HG02623 (cell line): ENCODE data around the gene MBTPS1.

Source experiments
- ATAC-seq: cut with Tn5 transposase; IDR thresholded peaks from one replicate; pipeline ENCODE4 v1.9.1; 2021; ENCODE audit warnings: moderate library complexity; ENCODE audit not compliant: unreplicated experiment

MBTPS1 gene

GRCh38 chr16:84040823-84041820 is 75.6 kb downstream of the MBTPS1 start:
- ATAC-seq, result no peak

DNA sequence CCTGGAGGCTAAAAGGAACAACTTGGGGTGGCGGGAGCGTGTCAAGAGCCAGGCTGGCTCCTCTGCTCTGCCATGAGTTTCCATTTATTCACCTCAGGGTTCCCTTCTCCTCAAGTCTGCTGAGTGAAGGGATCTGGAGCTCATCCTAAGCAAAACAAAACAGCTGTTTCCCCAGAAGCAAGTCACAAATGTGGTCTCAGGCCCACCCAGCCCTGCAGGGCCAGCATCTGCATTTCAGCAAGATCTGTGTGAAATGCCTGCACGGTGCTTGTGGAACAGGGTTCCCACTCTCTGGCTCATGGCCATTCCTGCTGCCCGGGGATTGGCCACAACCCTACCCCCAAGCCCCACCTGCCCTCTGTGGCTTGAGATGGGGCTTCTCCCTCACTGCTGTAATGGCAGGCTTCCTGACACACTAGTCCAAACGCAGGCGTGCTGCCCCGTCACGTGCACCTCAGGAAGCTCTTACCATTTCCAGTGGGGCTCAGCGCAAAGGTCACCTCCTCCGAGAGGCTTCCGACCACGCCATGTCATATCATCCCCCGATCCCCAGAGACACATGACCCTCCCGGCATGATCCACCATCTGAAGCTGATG is 76.4 kb downstream of the MBTPS1 start:
- no peak for ATAC-seq

- no peak for ATAC-seq
These were observed 77.0 kb downstream of the MBTPS1 start for GRCh38 chr16:84039696-84040095.

GRCh38 chr16:84038469-84038868 is 78.3 kb downstream of the MBTPS1 start:
- ATAC-seq, result no peak

DNA sequence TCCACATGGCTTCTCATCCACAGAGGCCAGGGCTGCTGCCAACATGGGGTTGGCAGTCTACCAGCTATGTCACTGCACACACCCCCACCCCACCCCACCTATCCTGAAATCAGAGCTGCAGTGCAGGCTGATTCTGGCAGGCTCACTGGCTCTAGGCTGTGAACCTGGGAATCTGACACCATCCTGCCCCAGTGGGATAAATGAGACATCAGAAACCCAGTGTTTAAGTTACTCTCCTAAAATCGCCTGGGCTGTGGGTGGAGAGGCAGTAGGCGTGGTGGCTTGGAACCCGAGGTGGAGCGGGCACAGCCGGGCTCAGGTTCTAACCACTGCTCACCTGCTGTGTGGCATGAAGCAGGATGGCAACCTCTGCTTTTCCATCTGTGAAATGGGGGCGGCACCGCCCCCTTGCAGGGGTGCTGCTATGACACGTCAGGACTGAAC is 79.7 kb downstream of the MBTPS1 start:
- no peak for ATAC-seq

- no peak for ATAC-seq
These were observed 80.6 kb downstream of the MBTPS1 start for GRCh38 chr16:84036131-84036530.

- no peak for ATAC-seq
These were observed 82.2 kb downstream of the MBTPS1 start for GRCh38 chr16:84034516-84034915.

- ATAC-seq, result no peak
These were observed 83.2 kb downstream of the MBTPS1 start for GRCh38 chr16:84033251-84034195.

- no peak for ATAC-seq
These were observed 84.1 kb downstream of the MBTPS1 start for GRCh38 chr16:84032458-84033178.

- no peak for ATAC-seq
These were observed 85.2 kb downstream of the MBTPS1 start for GRCh38 chr16:84031556-84031955.

- no peak for ATAC-seq
These were observed 87.3 kb downstream of the MBTPS1 start for GRCh38 chr16:84029297-84030047.

GRCh38 chr16:84027625-84028024 is 89.1 kb downstream of the MBTPS1 start:
- ATAC-seq, result no peak

- ATAC-seq, result no peak
These were observed 90.1 kb downstream of the MBTPS1 start for GRCh38 chr16:84026606-84027005.

GRCh38 chr16:84024854-84025253 is 91.9 kb downstream of the MBTPS1 start:
- no peak for ATAC-seq

- ATAC-seq, result no peak
These were observed 94.1 kb downstream of the MBTPS1 start for GRCh38 chr16:84022644-84023043.

GRCh38 chr16:84021488-84021887 is 95.3 kb downstream of the MBTPS1 start:
- no peak for ATAC-seq

DNA sequence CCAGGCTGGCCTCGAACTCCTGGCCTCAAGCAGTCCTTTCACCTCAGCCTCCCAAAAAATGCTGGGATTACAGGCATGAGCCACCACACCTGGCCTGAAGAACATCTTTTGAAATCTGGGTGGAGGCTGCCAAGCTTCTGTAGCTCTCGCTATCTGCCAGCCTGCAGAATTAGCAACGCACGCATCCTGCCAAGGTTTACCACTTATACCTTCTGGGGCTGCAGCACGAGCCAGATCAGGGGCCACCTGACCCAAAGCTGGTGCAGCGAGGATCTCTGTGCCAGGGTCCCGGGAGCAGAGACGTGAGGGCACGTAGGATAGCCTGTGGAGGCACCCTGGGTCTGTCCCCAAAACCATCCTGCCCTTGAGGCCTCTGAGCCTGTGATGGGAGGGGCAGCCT is 96.4 kb downstream of the MBTPS1 start:
- ATAC-seq, result no peak

DNA sequence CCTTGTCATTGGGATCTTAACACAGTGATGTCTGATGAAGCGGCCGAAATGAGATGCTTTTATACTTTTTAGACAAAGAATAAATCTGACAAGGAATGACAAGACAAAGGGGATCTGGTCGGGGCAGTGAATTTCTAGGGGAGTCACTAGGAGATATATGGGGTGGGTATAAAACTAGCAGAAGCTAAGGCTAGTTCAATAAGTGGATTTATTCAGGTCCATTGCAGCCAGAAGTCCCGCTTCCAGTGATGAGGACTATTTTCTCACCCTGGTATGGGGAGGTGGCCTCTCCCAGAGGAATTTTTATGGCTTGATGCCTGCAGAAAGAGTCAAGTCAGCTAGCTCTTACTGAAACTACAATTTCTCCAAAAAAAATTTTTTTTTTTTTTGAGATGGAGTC is 98.0 kb downstream of the MBTPS1 start:
- no peak for ATAC-seq

DNA sequence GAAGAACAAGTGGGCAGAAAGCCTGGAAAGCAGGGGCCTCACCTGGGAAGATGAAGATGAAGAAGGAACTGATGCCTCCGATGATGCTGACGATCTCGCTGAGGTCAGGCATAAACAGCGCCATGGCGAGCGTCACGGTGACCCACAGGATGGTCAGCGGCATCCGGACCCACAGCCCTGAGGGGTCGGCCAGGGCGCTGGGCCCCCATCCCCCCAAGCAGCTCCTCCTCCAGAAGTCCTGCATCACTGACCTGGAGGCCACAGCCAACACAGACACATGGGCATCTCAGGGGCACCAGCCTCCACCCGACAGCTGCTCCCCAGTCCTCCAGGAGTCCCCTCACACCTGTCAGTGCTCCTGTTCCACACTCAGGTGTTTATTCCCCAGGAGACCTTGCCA is 100.3 kb downstream of the MBTPS1 start:
- ATAC-seq, result no peak

- ATAC-seq, result no peak
These were observed 101.3 kb downstream of the MBTPS1 start for GRCh38 chr16:84015399-84015798.
